HepG2 (cell line): ENCODE data around the gene CLDN15. TPM values are rescaled to one million over a fixed set of nuclear protein-coding genes. Genes with fewer than 3 reads are reported as not detected.
A peak's percentile ranks its signal among the peaks of the same experiment; 100 is the strongest.

ENCODE experiments used
- ARID3A ChIP-seq: IDR thresholded peaks from 2 replicates; pipeline ENCODE4 v1.6.1; 2012; ENCODE audit warnings: low read depth, low read length, improper control_type of control experiment
- CENPT ChIP-seq: sonication (generic); formaldehyde crosslinking; IDR thresholded peaks from 2 replicates; pipeline ENCODE4 v1.8.0; 2022; ENCODE audit warnings: low read depth, mild to moderate bottlenecking, moderate library complexity, missing genetic modification reagents
- DNMT1 ChIP-seq: sonication (generic); formaldehyde crosslinking; IDR thresholded peaks from 2 replicates; pipeline ENCODE4 v1.5.1; 2020; ENCODE audit warnings: mild to moderate bottlenecking, missing genetic modification reagents
- HIC2 ChIP-seq: sonication (generic); formaldehyde crosslinking; IDR thresholded peaks from 2 replicates; pipeline ENCODE4 v1.9.0; 2022; ENCODE audit warnings: low read depth, missing genetic modification reagents
- HNRNPL ChIP-seq: fragments of 200-400 bp; formaldehyde crosslinking; IDR thresholded peaks from 2 replicates; pipeline ENCODE4 v1.6.1; 2017; ENCODE audit warnings: mild to moderate bottlenecking, low read depth, low read length
- JARID2 ChIP-seq: sonication (generic); formaldehyde crosslinking; IDR thresholded peaks from 2 replicates; pipeline ENCODE4 v1.8.1; 2023; ENCODE audit warnings: missing genetic modification reagents, inconsistent platforms; ENCODE audit not compliant: insufficient replicate concordance
- KDM4B ChIP-seq: sonication (generic); formaldehyde crosslinking; IDR thresholded peaks from 2 replicates; pipeline ENCODE4 v1.4.0; 2020; ENCODE audit warnings: missing genetic modification reagents
- KLF6 ChIP-seq: IDR thresholded peaks from 2 replicates; pipeline ENCODE4 v1.8.0; 2016; ENCODE audit warnings: missing biosample characterization, missing genetic modification reagents
- MLLT10 ChIP-seq: sonication (generic); formaldehyde crosslinking; IDR thresholded peaks from 2 replicates; pipeline ENCODE4 v1.4.0; 2020; ENCODE audit warnings: missing genetic modification reagents
- NFE2L1 ChIP-seq: sonication (generic); formaldehyde crosslinking; IDR thresholded peaks from 2 replicates; pipeline ENCODE4 v1.4.0; 2020; ENCODE audit warnings: missing genetic modification reagents, mild to moderate bottlenecking, borderline replicate concordance
- PLSCR1 ChIP-seq: sonication (generic); formaldehyde crosslinking; IDR thresholded peaks from 2 replicates; pipeline ENCODE4 v1.5.0; 2020; ENCODE audit warnings: missing genetic modification reagents, mild to moderate bottlenecking, borderline replicate concordance
- PRDM15 ChIP-seq: sonication (generic); formaldehyde crosslinking; IDR thresholded peaks from 2 replicates; pipeline ENCODE4 v1.4.0; 2020; ENCODE audit warnings: missing genetic modification reagents
- SP1 ChIP-seq, 2 experiments: fragments of 450-650 bp in 1 of 2; sonication (generic) in 1 of 2; formaldehyde crosslinking in 1 of 2; IDR thresholded peaks; 2 replicates each; pipeline versions ENCODE4 v1.4.0 to v1.6.1; 2016 to 2020; ENCODE audit warnings: missing genetic modification reagents in 1 of 2
- SP5 ChIP-seq: IDR thresholded peaks from 2 replicates; pipeline ENCODE4 v1.6.1; 2016; ENCODE audit warnings: low read depth, borderline replicate concordance
- STAG1 ChIP-seq: sonication (generic); formaldehyde crosslinking; IDR thresholded peaks from 2 replicates; pipeline ENCODE4 v1.4.0; 2020; ENCODE audit warnings: missing genetic modification reagents
- TARDBP ChIP-seq: sonication (generic); formaldehyde crosslinking; IDR thresholded peaks from 2 replicates; pipeline ENCODE4 v1.8.0; 2022; ENCODE audit warnings: mild to moderate bottlenecking, missing genetic modification reagents
- TOPORS ChIP-seq: sonication (generic); formaldehyde crosslinking; IDR thresholded peaks from 2 replicates; pipeline ENCODE4 v1.8.0; 2023; ENCODE audit warnings: mild to moderate bottlenecking, missing genetic modification reagents
- ZNF335 ChIP-seq: sonication (generic); formaldehyde crosslinking; IDR thresholded peaks from 2 replicates; pipeline ENCODE4 v1.4.0; 2020; ENCODE audit warnings: missing genetic modification reagents
- ZNF660 ChIP-seq: sonication (generic); formaldehyde crosslinking; IDR thresholded peaks from 2 replicates; pipeline ENCODE4 v1.5.1; 2020; ENCODE audit warnings: mild to moderate bottlenecking, low read depth, missing genetic modification reagents, borderline replicate concordance
- ZNF746 ChIP-seq: sonication (generic); formaldehyde crosslinking; IDR thresholded peaks from 2 replicates; pipeline ENCODE4 v1.8.0; 2022; ENCODE audit warnings: mild to moderate bottlenecking, missing genetic modification reagents
- polyA plus RNA-seq, 8 experiments: library from polyadenylated mRNA; depleted of rRNA in 3 of 8; stranded (reverse) in 7 of 8; unstranded in 1 of 8; fragments of >200 nt; fragmentation: Illumina TruSeq in 4 of 8; extraction: Trizol in 4 of 8; gene quantifications; 2 replicates each; pipeline versions ENCODE4 v1.2.1 to v1.2.3, GENCODE V29; 2011 to 2016; ENCODE audit warnings: low read depth in 4 of 8, missing spikeins in 1 of 8, mixed read lengths in 1 of 8; ENCODE audit not compliant: insufficient read depth in 1 of 8
- total RNA-seq, 5 experiments: library from RNA; depleted of rRNA; stranded (reverse); fragments of >200 nt; fragmentation: Illumina TruSeq; extraction: Trizol; gene quantifications; 2 replicates each; pipeline ENCODE4 v1.2.3, GENCODE V29; 2016; ENCODE audit warnings: low read depth in 1 of 5
- TF ChIP-seq, protein P1 (sequence below): sonication (generic); formaldehyde crosslinking; IDR thresholded peaks from 2 replicates; pipeline ENCODE4 v1.5.0; 2020; ENCODE audit warnings: missing genetic modification reagents

The CLDN15 gene
- total and polyA plus RNA-seq, 2 of the 13 experiments (the other 11 are each of a cell fraction or from before 2014, with no cell fraction given) = 7.1 to 17.8 TPM

DNA sequence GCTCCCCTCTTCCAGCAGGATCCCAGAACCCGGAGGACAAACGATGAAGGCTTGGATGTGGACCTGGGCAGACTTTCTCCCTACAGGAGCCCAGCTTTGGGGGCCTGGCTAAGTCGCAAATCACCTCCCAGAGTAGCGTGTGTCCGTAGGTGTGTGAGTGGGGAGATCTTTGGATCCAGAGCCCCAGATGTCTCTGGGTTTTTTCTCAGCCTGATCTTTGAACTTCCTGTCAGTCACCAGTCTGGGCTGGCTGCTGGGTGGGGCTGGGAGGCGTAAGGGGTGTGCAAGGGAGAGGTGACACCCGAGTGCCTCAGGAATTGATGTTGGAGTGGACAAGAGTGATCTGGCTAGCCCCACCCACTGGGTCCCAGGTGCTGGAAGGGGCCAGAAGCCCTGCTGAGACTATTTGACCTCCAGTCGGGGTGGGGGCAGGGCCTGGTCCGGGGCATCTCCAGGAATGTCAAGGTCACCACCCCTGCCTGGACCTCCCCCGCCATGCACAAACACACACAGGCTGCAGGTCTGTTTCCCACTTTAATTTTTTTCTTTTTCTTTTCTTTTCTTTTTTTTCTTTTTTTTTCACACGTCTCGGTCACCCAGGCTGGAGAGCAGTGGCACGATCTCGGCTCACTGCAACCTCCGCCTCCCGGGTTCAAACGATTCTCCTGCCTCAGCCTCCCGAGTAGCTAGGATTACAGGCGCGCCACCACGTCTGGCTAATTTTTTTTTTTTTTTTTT, 36.6 kb downstream of the CLDN15 start, which contains the start of gene MOGAT3 (continued):
- TF ChIP-seq, protein P1, sequence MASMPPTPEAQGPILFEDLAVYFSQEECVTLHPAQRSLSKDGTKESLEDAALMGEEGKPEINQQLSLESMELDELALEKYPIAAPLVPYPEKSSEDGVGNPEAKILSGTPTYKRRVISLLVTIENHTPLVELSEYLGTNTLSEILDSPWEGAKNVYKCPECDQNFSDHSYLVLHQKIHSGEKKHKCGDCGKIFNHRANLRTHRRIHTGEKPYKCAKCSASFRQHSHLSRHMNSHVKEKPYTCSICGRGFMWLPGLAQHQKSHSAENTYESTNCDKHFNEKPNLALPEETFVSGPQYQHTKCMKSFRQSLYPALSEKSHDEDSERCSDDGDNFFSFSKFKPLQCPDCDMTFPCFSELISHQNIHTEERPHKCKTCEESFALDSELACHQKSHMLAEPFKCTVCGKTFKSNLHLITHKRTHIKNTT (CRISPR knock-in tag) = no peak
- no peak for TF ChIP-seq DNMT1 (CRISPR knock-in tag)
- no peak for TF ChIP-seq SP1 (IDR thresholded peaks at IDR 0.05)
- TF ChIP-seq SP1 (CRISPR knock-in tag; IDR thresholded peaks at IDR 0.05) = peak; percentile 67; the same call in 1 of the 2 replicates
- TF ChIP-seq PRDM15 (CRISPR knock-in tag) = no peak
- TF ChIP-seq TARDBP (CRISPR knock-in tag) = peak; percentile 80; the same call in 1 of the 2 replicates
- TF ChIP-seq JARID2 (CRISPR knock-in tag) = no peak
- TF ChIP-seq HIC2 = no peak; the same call in 1 of the 2 replicates
- no peak for TF ChIP-seq ZNF660
- no peak for TF ChIP-seq TOPORS (CRISPR knock-in tag)
- no peak for TF ChIP-seq MLLT10 (CRISPR knock-in tag)
- no peak; the same call in 1 of the 2 replicates for TF ChIP-seq KDM4B
- no peak for TF ChIP-seq ARID3A
- no peak for TF ChIP-seq KLF6 (CRISPR knock-in tag)
- peak; percentile 78 for TF ChIP-seq ZNF746 (CRISPR knock-in tag)
- TF ChIP-seq PLSCR1 (CRISPR knock-in tag) = no peak
- no peak for TF ChIP-seq CENPT (CRISPR knock-in tag)
- TF ChIP-seq STAG1 (CRISPR knock-in tag) = peak; percentile 18; the same call in 1 of the 2 replicates
- no peak; the same call in 1 of the 2 replicates for TF ChIP-seq ZNF335
- no peak for TF ChIP-seq NFE2L1 (CRISPR knock-in tag)
- peak; percentile 90 for TF ChIP-seq SP5 (CRISPR knock-in tag)
- no peak for TF ChIP-seq HNRNPL
